GM19438 (cell line): Measurements from ENCODE around the gene TPX2.

Source experiments
- ATAC-seq: cut with Tn5 transposase; IDR thresholded peaks from one replicate; pipeline ENCODE4 v1.9.1; 2021; ENCODE audit warnings: low read depth; ENCODE audit not compliant: unreplicated experiment

Gene TPX2

DNA sequence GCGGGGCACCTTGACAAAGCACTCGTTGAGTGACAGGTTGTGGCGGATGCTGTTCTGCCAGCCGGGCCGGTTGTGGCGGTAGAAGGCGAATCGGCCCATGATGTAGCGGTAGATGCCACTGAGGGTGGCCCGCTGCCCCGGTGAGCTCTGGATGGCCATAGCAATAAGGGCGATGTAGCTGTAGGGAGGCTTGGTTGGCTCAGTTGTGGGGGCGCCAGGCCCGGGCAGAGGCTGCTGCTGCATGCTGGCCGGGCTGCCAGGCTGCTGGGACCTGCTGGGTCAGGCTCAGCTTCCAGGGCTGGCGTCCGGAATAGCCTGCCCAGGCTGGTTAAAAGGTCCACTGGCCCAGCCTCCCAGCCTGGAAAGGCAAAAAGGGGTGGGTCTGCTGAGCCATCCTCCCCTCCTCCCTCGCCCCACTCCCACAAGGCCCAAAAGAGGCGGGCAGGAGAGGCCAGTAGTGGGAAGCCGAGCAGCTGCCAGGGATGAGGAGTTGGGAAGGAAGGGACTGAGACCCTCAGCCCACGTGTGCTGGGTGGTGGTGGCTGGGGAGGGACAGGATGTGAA is 106.3 kb downstream of the TPX2 start, which contains the start of gene FOXS1:
FOXS1 (minus strand) TSS at position 305 of the 564 bp plus-strand sequence; CDS start at position 243, 62 bp downstream.
- ATAC-seq: no peak

DNA sequence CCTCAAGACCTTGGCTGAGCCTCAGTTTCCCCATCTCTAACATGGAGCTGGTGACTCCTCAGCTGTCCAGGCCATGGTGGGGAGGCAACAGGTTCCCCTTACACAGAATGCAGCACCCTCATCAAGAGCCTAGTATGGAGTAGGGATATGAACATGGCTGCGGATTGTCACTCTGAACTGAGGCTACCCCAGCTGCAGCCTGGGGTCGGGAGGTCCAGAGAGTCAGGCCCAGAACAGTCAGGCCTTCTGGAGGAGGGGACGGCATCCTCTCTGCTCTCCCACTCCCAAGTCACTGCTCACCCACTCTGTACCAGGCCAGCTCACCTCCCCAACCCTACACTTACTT is 107.7 kb downstream of the TPX2 start:
- no peak for ATAC-seq

- no peak for ATAC-seq
Measured at GRCh38 chr20:31848088-31848999, 109.3 kb downstream of the TPX2 start.

DNA sequence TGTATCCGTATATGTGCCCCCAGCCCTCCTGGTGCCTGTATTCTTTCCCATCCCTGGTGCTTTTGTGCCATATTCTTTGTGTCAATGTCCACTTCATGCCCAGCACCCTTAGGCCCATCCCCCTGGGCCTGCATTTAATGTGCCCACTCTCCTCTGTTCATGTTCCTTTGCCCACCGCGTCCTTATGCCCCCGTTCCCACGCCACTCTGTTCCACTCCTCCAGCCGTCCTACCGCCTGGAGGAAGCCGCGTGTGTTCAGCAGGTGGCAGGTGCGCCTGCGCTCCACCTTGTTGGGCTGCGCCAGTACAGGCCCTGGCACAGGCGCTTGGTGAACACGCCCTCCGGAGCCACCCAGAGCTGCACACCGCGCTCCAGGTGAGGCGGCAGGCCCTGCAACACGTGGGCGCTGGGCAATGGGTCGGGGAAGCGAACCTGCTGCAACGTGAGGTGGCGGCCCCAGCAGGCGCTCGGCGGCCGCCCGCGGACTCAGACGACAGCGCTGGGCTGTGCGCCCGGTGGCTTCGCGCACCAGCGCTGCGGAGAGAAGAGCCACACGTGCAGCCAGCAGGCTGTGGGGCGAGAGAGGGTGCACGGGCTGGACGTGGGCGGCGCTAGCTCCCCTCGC is 110.3 kb downstream of the TPX2 start:
- no peak for ATAC-seq
